Right hindlimb (tissue), 1 donor: ENCODE data around the gene NCLN.
"Not testable (repeated sequence)": the region's sequence is repeated elsewhere in the genome, so short reads cannot be mapped to it uniquely, and the experiment has no call there.

Experiments used
- DNase-seq: peaks from one replicate; pipeline ENCODE4 v3.0.0-alpha.2; 2018

NCLN gene, protein sequence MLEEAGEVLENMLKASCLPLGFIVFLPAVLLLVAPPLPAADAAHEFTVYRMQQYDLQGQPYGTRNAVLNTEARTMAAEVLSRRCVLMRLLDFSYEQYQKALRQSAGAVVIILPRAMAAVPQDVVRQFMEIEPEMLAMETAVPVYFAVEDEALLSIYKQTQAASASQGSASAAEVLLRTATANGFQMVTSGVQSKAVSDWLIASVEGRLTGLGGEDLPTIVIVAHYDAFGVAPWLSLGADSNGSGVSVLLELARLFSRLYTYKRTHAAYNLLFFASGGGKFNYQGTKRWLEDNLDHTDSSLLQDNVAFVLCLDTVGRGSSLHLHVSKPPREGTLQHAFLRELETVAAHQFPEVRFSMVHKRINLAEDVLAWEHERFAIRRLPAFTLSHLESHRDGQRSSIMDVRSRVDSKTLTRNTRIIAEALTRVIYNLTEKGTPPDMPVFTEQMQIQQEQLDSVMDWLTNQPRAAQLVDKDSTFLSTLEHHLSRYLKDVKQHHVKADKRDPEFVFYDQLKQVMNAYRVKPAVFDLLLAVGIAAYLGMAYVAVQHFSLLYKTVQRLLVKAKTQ

DNA sequence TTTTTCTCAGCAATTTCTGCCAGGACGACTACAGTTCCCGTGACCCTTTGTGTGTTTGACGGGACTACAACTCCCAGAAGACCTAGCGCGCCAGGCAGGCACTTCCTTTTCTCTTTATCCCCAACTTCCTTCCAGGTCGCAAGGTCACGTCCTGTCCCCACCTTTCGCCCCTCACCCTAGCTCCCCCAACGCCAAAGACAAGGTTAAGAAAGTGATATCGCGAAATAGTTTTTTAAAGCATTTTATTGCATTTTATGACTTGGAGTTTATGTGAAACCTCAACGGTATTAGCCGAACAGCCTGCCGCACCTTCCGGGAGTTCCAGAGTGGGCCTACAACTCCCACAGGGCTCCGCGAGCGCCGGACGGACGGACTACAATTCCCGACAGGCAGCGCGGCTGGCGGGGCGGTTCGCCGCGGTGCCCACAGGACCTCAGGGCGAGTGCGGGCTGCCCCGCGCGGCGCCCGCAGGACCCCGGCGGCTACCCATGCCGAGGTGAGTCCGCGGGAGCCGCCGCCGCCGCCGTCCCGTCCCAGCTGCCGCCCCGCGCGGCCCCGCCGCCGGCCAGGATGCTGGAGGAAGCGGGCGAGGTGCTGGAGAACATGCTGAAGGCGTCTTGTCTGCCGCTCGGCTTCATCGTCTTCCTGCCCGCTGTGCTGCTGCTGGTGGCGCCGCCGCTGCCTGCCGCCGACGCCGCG lies at the start of gene NCLN:
NCLN (plus strand) TSS at position 470 of the 699 bp plus-strand sequence; CDS start at position 571, 101 bp downstream.
- DNase-seq = peak; percentile 97

DNA sequence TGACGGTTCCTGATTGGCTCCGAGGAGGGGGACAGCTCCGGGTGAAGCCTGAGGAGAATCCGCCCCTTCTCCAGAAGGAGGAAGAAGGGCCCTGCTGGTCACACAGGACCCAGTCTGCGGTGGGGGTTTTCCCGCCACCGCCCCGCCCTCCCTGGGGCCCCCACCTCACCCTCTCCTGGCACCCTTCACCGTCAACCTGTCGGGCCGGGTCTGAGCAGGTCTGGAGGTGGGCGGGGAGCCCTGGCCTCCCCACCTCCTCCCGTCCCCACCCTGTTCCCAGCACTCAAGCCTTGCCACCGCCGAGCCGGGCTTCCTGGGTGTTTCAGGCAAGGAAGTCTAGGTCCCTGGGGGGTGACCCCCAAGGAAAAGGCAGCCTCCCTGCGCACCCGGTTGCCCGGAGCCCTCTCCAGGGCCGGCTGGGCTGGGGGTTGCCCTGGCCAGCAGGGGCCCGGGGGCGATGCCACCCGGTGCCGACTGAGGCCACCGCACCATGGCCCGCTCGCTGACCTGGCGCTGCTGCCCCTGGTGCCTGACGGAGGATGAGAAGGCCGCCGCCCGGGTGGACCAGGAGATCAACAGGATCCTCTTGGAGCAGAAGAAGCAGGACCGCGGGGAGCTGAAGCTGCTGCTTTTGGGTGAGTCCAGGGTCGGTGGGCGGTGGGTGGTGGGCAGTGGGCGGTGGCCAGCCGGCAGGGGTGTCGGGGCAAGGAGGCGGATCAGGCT lies 49.6 kb upstream of the NCLN start, which contains the start of gene GNA15:
GNA15 (plus strand) TSS at position 73 of the 723 bp plus-strand sequence; CDS start at position 491, 418 bp downstream.
- DNase-seq = no peak

- no peak for DNase-seq
Observed at GRCh38 chr19:3136684-3137055, 49.1 kb upstream of the NCLN start.

DNA sequence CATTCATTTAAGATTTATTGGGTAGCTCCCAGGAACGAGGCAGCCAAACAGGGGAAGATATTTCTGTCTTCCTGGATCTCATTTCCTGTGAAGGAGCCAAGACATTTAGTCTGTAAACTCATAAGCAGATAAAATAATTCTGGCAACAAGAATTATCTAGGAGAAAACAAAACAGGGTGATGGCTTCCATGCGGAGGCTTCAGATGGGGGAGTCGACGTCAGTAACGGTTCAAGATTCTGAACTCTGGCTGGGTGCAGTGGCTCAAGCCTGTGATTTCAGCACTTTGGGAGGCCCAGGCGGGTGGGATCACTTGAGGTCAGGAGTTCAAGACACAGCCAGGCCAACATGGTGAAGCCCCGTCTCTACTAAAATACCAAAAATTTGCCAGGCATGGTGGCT lies 48.6 kb upstream of the NCLN start:
- DNase-seq = no peak

DNA sequence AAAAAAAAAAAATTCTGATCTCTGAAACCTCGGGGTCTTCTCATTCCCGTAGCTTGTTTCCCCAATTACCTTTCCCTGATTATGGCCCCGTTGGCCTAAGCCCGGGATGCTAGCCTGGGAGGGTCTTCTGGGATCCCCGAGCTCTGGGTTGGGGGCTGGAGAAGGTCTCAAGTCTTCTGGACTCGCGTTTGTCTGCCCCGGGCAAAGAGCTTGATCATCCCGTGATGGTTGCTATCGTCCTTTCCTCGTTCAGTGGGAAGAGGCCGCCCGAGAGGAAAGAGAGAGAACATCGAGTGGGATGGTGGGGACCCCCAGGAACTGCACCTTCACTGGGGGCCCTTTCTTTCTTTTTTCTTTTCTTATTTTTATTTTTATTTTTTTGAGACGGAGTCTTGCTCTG lies 47.5 kb upstream of the NCLN start:
- no peak for DNase-seq

DNA sequence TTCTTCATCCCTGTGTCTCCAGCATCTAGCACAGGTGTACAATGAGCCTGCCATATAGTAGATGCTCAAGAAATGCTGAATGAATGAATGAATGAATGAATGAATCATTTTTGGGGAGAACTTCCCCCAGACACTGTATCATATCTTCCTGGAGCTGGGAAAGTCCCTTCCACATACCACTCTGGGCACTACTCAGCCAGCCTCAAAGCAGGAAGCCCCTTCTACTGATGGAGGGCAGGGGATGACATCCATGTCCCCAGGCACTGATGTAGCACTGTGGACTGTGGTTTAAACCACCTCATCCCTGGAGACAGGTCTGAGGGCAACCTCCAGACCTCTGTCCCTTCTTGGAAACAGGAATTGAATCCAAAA lies 45.1 kb upstream of the NCLN start:
- DNase-seq = no peak

DNA sequence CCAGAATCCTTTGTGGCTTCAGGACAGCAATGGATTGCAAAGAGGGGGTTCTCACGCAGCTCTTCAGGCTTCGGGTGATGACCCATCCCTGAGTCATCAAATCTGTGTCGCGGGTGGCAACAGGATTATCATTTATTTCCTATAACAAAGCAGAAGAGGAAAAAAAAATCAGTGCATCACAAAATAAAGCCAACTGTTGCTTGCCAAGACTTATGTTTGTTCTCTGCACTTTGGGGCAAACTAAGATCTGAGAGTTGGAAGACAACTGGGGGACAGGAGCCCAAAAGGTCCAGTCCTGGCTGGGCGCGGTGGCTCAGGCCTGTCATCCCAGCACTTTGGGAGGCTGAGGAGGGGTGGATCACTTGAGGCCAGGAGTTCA lies 43.4 kb upstream of the NCLN start:
- no peak for DNase-seq

DNA sequence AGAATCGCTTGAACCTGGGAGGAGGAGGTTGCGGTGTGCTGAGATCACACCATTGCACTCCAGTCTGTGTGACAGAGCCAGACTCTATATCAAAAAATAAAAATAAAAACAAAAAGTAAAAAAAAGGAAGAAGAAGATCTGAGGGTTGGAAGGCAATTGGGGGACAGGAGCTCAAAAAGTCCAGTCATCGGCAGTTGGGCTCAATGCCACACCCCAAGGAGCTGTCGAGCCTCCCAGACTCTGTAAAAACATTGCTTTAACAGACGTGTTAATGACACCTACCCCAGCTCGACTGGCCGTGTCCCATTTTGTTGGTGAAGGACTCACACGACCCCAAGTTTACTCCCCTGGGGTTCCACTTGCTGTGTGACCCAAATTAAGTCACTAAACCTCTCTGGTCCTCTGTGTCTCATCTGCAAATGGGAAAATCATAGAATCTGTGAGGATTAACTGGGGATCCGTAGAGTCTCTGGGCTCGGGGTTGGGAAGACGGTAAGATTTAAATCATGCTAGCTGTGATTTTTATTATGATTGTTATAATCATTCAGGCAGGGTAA lies 42.9 kb upstream of the NCLN start:
- no peak for DNase-seq

DNA sequence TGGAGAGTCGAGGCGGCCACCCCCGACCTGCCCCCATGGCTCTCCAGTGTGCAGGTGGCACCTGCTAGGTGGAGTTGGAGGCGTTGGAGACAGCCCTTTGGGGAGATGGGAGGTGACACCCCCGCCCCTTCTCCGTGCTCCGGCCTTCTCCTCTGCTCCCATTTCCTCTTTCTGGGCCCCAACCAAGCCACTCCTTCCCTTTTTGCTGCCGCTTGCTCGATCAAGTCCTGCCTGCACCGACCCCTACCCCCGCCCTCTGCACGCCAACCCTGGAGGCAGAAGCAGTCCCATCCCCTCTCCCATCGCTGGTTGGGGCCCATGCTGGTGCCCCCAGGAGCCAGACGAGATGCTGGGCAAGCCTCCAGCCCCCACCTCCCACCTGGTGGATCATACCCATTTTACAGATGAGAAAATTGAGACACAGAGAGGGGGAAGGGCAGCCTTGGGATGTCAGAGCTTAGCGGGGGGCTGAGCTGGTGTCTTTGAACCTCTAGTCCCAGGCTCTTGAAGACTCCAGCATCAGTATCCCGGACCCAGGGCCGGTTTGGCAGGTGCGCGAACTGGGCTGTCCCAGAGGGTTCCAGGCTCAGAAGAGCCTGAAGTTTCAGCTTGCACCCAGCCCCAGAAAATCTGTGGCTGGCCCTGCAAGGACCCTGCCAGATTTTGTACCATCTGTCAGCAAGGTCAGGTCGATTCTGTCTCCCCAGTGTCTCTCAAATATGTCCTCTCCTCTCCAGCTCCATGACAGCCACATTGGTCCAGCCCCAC lies 39.6 kb upstream of the NCLN start:
- DNase-seq = no peak

- no peak for DNase-seq
Observed at GRCh38 chr19:3146677-3147100, 39.0 kb upstream of the NCLN start.

- DNase-seq = no peak
Observed at GRCh38 chr19:3148503-3148902, 37.2 kb upstream of the NCLN start.

GRCh38 chr19:3149089-3149488 lies 36.6 kb upstream of the NCLN start:
- no peak for DNase-seq

- no peak for DNase-seq
Observed at GRCh38 chr19:3149526-3150505, 35.9 kb upstream of the NCLN start.

- no peak for DNase-seq
Observed at GRCh38 chr19:3150739-3151329, 34.9 kb upstream of the NCLN start.

DNA sequence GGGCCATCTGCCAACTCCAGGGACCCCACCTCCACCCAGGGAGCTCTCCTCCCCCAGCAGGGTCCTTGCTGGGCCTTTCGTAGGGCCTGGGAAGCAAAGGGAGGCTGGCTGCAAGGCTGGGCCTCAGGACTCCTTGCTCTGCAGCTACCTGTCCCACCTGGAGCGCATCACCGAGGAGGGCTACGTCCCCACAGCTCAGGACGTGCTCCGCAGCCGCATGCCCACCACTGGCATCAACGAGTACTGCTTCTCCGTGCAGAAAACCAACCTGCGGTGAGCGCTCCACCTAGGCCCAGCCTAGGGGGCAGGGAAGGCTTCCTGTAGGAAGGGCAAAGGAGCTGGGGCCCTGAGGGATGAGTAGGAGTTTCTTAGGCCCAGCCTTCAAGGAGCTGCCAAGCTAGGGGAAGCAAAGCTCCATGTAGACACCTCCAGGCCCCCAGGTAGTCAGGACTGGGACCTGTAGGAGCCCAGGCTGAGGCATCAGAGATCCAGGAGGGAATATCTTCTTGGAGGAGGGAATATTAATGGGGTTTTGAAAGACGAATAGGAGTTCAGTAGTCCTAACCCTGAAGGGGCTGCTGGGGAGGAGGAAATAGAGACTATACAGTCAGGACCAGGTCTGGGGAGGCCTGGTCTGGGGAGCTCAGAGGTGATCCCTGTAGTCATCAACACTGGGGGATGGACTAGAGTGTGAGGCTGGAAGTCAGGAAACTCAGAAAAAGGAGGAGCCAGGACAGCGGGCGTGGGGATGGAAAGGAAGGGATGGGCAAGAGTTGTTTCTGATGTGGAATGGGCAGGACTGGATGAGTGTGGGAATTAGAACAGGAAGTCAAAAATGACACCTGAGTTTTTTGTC lies 33.9 kb upstream of the NCLN start:
- DNase-seq = no peak

DNA sequence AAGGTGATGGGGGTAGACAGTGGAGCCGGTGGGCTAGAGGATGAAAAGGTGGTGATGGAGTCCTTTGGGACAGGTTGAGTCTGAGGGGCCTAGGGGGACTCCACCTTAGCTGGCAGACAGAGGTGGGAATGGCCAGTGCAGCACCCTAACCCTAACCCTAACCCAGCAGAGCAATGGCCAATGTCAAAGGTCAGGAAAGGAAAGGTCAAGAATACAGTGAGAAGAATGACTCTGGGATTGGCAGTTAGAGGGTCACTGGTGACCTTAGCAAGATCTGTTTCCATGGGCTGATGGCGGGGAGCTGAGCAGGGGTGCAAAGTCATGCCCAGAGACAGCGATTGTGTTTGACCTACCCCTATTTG lies 33.3 kb upstream of the NCLN start:
- DNase-seq = no peak

- no peak for DNase-seq
Observed at GRCh38 chr19:3153286-3154230, 32.2 kb upstream of the NCLN start.

GRCh38 chr19:3154447-3154846 lies 31.3 kb upstream of the NCLN start:
- DNase-seq = not testable (repeated sequence)
